GM18873 (cell line): ENCODE measurements around the gene COPS9.

Experiments
- ATAC-seq: cut with Tn5 transposase; IDR thresholded peaks from one replicate; pipeline ENCODE4 v1.9.1; 2021; ENCODE audit warnings: mild to moderate bottlenecking, moderate library complexity, moderate number of reproducible peaks; ENCODE audit not compliant: unreplicated experiment, low FRiP score

The COPS9 gene

GRCh38 chr2:240151477-240152031, 15.4 kb upstream of the COPS9 start:
- ATAC-seq = no peak

GRCh38 chr2:240149943-240150784, 14.1 kb upstream of the COPS9 start:
- no peak for ATAC-seq

GRCh38 chr2:240147911-240148587, 11.9 kb upstream of the COPS9 start:
- no peak for ATAC-seq

GRCh38 chr2:240147382-240147781, 11.3 kb upstream of the COPS9 start:
- ATAC-seq = no peak

GRCh38 chr2:240146627-240147278, 10.6 kb upstream of the COPS9 start:
- ATAC-seq = no peak

- no peak for ATAC-seq
Observed at GRCh38 chr2:240146141-240146561, 10.0 kb upstream of the COPS9 start.

GRCh38 chr2:240145461-240145860, 9.4 kb upstream of the COPS9 start:
- no peak for ATAC-seq

GRCh38 chr2:240144649-240145261, 8.7 kb upstream of the COPS9 start:
- no peak for ATAC-seq

- no peak for ATAC-seq
Observed at GRCh38 chr2:240143801-240144648, 7.9 kb upstream of the COPS9 start.

- no peak for ATAC-seq
Observed at GRCh38 chr2:240143276-240143675, 7.2 kb upstream of the COPS9 start.

- no peak for ATAC-seq
Observed at GRCh38 chr2:240142859-240143258, 6.8 kb upstream of the COPS9 start.

- no peak for ATAC-seq
Observed at GRCh38 chr2:240142256-240142775, 6.2 kb upstream of the COPS9 start.

- ATAC-seq = no peak
Observed at GRCh38 chr2:240141736-240142135, 5.6 kb upstream of the COPS9 start.

GRCh38 chr2:240140920-240141319, 4.8 kb upstream of the COPS9 start:
- ATAC-seq = no peak

GRCh38 chr2:240140511-240140910, 4.4 kb upstream of the COPS9 start, which contains the start of gene OTOS:
Gene OTOS, minus strand, starts transcription at chr2:240140658. Its CDS starts 332 bp downstream, at chr2:240140326.
- ATAC-seq = no peak

- ATAC-seq = no peak
Observed at GRCh38 chr2:240139666-240140393, 3.7 kb upstream of the COPS9 start.

- ATAC-seq = no peak
Observed at GRCh38 chr2:240139011-240139441, 2.9 kb upstream of the COPS9 start.

- no peak for ATAC-seq
Observed at GRCh38 chr2:240138254-240138984, 2.3 kb upstream of the COPS9 start.
